HG03064 (cell line): ENCODE measurements around the gene S100A6.
"Not testable (repeated sequence)": the region's sequence is repeated elsewhere in the genome, so short reads cannot be mapped to it uniquely, and the experiment has no call there.

Experiments used
- ATAC-seq: cut with Tn5 transposase; IDR thresholded peaks from one replicate; pipeline ENCODE4 v1.9.1; 2021; ENCODE audit warnings: low read depth; ENCODE audit not compliant: unreplicated experiment

The S100A6 gene

GRCh38 chr1:153532769-153533599, 2.8 kb downstream of the S100A6 start:
- no peak for ATAC-seq

DNA sequence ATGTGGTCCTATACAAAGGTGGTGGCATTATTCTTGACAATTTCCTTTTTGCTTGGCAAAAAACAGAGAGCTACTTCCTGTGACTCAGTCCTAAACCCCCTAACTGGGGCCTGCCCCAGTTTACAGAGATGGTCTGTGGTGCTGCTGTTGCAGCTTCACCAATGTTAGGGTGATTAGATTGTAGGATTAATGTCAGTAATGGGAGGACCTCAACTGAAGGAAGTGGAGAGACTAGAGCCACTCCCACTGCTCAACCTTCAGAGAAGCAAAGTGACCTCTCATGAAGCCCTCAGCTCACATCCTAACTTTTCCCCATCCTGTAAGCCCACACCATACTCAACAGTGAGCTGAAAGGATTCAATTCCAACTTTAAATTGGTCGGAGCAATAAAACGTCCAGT, 3.6 kb downstream of the S100A6 start:
- ATAC-seq = no peak

GRCh38 chr1:153531638-153532037, 4.2 kb downstream of the S100A6 start:
- ATAC-seq = no peak

- ATAC-seq = no peak
These were observed 8.1 kb downstream of the S100A6 start for GRCh38 chr1:153527683-153528040.

DNA sequence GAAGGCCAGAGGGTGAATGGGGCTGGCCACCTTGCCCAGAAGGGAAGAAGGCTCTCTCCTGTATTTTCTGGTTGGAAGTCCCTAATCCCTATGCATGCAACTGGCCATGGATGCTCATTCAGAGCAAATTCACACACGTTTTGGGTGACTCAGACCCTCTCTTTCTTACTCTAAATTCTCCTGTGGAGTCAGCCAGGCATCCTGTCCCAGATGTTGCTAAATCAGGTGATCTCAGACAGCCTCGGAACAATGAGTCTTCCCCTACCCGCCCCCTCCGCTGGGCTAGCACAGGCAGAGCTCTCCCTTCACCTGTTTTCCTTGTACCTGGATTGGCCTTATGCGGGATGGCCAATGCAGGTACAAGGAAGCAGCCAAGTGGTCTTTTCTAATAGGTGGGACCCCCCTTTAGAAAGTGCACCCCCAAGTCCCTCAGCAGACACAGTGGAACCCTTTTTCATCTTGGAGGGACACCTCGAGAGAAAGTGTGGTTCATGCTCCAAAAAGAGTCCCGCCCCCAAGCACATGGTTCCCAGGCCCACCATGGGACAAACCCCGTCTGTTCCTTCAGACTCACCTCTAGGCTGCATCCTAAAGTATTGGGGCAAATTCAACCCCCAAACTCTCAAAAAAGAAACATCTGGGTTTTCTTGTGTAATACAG, 8.6 kb downstream of the S100A6 start:
- ATAC-seq = no peak

DNA sequence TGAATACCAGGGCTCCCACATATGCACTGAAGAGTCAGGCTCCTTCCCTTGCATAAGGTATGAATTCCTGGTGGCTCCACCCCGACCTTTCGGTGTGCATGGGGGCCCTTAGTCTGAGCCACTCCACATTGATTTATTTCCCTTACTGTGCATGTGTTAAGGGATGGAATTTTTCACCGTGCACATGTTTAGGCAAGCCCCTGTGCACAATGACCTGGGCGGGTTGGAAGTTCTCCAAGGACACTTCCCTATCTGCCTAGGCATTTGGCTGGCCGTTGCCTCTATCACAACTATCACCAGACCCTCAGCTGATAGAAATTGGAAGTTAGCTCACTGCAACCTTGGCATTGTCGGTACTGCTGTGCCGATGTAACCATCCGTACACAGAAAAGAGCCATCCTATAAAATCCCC, 9.7 kb downstream of the S100A6 start:
- no peak for ATAC-seq

- no peak for ATAC-seq
These were observed 10.6 kb downstream of the S100A6 start for GRCh38 chr1:153525088-153525728.

GRCh38 chr1:153522353-153523048, 13.3 kb downstream of the S100A6 start:
- ATAC-seq = not testable (repeated sequence)

- ATAC-seq = not testable (repeated sequence)
These were observed 14.0 kb downstream of the S100A6 start for GRCh38 chr1:153521808-153522207.

DNA sequence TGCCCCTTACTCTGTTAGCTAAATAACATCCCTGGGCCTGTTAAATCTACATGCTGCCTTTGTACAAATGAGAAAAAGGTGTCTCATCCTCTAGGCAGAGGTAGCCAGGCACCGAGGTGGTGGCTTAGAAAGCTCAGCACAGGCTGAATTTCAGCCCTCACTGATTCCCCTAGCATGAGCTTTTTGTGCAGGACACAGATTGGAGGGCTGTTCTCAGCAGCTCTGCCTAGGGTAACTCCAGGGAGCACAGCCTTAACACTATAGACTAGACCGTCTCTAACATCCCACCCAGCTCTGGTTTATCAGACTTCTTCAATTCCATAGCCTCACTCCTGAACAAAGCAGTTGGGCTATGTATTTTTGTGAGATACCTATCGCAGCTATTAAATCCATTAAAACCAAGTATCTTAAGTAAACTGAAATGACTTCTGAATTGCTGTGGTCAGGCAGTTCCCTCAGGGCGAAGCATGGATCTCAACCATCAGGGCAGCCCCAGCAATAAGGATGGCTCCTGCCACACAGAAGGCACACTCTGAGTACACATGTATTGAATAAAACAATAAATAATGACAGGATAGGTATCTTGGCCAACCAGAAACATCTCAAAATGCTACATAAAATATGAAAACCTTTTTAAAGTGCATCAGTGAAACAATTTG, 14.8 kb downstream of the S100A6 start:
- no peak for ATAC-seq

GRCh38 chr1:153520137-153520691, 15.6 kb downstream of the S100A6 start:
- ATAC-seq = not testable (repeated sequence)

DNA sequence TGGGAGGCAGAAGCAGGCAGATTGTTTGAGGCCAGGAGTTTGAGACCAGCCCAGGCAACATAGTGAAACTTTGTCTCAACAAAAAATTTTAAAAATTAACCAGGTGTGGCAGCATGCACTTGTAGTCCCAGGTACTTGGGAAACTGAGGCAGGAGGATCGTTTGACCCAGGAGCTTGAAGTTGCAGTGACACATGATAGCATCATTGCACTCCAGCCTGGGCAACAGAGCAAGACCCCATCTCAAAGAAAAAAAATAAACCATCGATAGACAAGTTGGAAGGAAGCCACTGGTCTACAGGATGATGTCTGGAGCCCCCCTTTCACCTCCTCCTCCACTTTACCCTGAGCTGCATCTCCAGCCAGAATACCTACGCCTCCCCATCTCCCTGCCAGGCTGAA, 16.5 kb downstream of the S100A6 start:
- ATAC-seq = no peak

DNA sequence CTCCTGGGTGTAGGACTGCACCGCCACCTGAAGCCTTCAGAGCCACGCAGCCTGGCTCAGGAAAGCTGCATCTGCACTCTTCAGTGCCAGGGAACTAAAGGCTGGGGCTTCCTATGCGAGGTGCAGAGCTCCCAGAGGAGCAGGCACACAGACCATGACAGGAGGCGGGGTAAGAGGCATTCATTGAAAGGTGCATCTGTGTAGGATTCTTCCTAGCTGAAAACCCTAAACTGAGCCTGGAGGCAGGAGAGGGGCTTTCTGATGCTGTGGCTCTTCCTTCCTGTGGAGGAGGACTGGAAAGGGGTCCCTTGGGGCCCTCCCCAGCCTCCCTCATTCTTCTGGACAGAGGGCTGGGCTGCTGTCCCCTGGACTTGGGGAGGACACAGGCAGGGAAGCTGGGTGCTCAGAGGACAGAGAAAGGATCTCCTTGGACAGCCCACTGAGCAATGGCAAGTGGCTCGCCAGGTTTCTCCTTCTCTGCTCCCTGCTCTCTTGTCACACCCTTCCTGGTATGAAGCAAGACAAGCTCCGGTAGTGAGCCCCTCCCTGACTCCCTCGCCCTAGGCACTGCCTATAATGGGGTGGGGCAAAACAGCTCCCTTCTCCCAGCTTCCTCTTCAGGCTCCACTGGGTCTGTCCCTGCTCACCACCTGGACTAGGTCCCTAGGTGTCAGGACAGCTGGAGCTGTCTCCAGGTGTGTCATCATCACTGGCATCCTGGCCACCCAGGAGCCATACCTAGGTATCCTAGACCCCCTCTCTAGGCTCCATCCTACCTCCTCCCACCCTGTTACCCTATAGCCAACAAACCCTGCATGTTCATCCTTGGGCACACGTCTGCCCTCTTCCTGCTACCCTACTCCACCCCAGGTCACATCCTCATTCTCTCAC, 20.0 kb downstream of the S100A6 start:
- no peak for ATAC-seq

GRCh38 chr1:153513666-153514065, 22.1 kb downstream of the S100A6 start:
- no peak for ATAC-seq

DNA sequence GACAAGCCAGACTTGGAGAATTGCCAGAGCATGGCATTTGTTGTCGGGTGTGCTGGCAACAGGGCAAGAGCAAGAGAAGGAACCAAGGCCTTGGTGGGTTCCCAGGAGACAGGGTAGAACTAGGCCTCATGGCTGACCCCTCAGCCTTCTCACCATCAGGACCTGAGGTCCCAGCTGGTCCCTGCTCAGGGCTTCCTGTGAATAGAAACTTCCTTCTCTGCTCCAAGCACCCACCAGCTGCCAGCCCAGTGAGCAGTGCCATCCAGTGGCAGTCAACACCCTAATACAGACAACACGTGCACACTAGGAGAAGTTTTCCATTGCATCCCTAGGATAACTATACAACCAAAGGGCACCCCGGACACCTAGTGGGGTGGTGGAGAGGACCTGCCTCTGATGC, 22.8 kb downstream of the S100A6 start:
- ATAC-seq = no peak

DNA sequence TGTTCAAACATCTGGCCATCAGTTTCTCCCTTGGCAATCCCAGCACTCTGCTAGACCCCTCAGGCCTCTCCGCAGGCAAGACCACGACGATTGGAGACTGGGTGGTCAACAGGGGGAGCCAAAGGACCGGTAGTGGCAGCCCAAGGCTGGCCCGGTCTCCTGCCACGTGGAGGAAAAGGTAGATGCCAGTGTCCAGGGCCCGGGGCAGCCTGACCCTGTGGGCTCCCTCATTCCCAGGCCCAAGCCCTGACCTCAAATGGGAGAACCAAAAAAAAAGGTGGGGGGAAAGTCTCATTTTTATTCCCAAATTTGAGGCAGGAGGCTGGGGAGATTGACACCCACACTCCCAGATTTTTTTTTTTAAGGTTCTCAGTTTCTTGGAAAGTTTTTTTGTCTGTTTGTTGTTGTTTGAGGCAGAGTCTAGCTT, 24.8 kb downstream of the S100A6 start:
- ATAC-seq = no peak

DNA sequence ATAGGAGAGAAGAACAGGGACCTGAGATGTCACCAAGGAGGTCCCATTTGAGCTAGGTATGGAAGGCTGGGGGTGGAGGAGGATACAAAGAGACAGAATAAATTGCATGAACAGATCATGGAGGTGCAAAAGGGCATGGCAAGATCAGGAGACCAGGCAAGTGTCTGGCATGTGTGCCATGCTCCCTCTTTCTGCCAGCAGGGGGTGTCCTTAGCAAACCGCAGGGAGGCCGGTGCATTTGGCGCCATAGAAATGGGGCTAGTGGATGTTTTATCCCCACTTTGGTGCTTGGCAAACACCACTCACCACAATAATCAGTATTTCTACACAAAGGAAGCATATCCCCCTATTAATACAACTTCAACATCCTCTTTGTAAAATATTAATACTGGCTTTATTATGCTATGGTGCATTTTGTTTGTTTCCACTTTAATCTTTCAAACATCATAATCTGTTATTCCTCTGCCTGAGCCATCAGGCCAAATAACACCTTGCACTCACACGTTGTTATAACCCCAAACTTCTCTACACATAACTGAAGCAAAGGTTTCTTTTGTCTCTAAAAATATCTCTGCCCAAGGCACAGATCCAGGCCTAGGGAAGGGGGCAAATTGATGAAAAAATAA, 25.9 kb downstream of the S100A6 start:
- no peak for ATAC-seq

- no peak for ATAC-seq
These were observed 26.8 kb downstream of the S100A6 start for GRCh38 chr1:153509036-153509435.
